K562 (cell line): Measurements from ENCODE around the gene CCDC102B.

Experiments used
- ARNT ChIP-seq, 2 experiments: fragments of 450-650 bp; IDR thresholded peaks; 2 replicates each; pipeline ENCODE4 v1.6.1; 2016; ENCODE audit warnings: mild to moderate bottlenecking in 1 of 2
- ATF6 ChIP-seq: sonication (generic); formaldehyde crosslinking; IDR thresholded peaks from 2 replicates; pipeline ENCODE4 v1.4.0; 2020; ENCODE audit warnings: mild to moderate bottlenecking, missing genetic modification reagents
- CHD1 ChIP-seq: fragments of 200-600 bp; sonication (generic); IDR thresholded peaks from one replicate; pipeline ENCODE4 v1.6.1; 2012; ENCODE audit warnings: mild to moderate bottlenecking, moderate library complexity, low read length, inconsistent platforms
- CTCF ChIP-seq, 3 experiments: IDR thresholded peaks in 2 of 3; conservative IDR thresholded peaks in 1 of 3; 2 replicates each; pipeline ENCODE4 v1.5.1; 2011 to 2012; ENCODE audit warnings: low read length in 3 of 3, mild to moderate bottlenecking in 3 of 3, control low read depth in 2 of 3, improper control_type of control experiment in 1 of 3, inconsistent platforms in 1 of 3, low read depth in 1 of 3, mixed read lengths in 1 of 3, moderate library complexity in 1 of 3; ENCODE audit not compliant: insufficient read depth in 2 of 3
- EHMT2 ChIP-seq: fragments of 450-650 bp; IDR thresholded peaks from 2 replicates; pipeline ENCODE4 v1.6.1; 2018; ENCODE audit warnings: antibody characterized with exemption
- ELF1 ChIP-seq: fragments of 200-800 bp; sonication (Bioruptor generic); IDR thresholded peaks from 2 replicates; pipeline ENCODE4 v1.6.1; 2016; ENCODE audit warnings: missing genetic modification characterization, missing compliant biosample characterization
- IRF9 ChIP-seq: fragments of 450-650 bp; IDR thresholded peaks from 2 replicates; pipeline ENCODE4 v1.6.1; 2016; ENCODE audit warnings: missing biosample characterization, missing genetic modification characterization
- JUNB ChIP-seq: fragments of 450-650 bp; formaldehyde crosslinking; conservative IDR thresholded peaks from 2 replicates; pipeline ENCODE4 v1.4.0; 2020; ENCODE audit warnings: mild to moderate bottlenecking
- KLF1 ChIP-seq: fragments of 450-650 bp; IDR thresholded peaks from 2 replicates; pipeline ENCODE4 v1.6.1; 2016; ENCODE audit warnings: missing genetic modification characterization, missing compliant biosample characterization
- SP1 ChIP-seq: sonication (generic); formaldehyde crosslinking; IDR thresholded peaks from 2 replicates; pipeline ENCODE4 v1.8.1; 2022; ENCODE audit warnings: mild to moderate bottlenecking, missing genetic modification reagents
- ZC3H4 ChIP-seq: sonication (generic); formaldehyde crosslinking; IDR thresholded peaks from 2 replicates; pipeline ENCODE4 v1.9.0; 2021; ENCODE audit warnings: missing genetic modification reagents, borderline replicate concordance
- ZNF280A ChIP-seq: fragments of 450-650 bp; IDR thresholded peaks from 2 replicates; pipeline ENCODE4 v1.6.1; 2018; ENCODE audit warnings: mild to moderate bottlenecking, low read depth; ENCODE audit not compliant: partially characterized antibody

GRCh38 chr18:68915061-68915460 is 117.2 kb downstream of the CCDC102B start:
- no peak for TF ChIP-seq KLF1
- TF ChIP-seq ARNT (IDR thresholded peaks at IDR 0.05): no peak
- no peak for TF ChIP-seq CTCF (IDR thresholded peaks at IDR 0.05 in 2 of 3, conservative IDR thresholded peaks at IDR 0.05 in 1 of 3; ENCODE audit: insufficient read depth in 2 of 3, low read depth in 1 of 3, low read length in 3 of 3)
- TF ChIP-seq EHMT2: no peak
- TF ChIP-seq ZC3H4 (CRISPR knock-in tag): no peak
- TF ChIP-seq IRF9 (tag): no peak
- TF ChIP-seq CHD1: no peak
- no peak for TF ChIP-seq ELF1 (tag)
- no peak for TF ChIP-seq SP1 (CRISPR knock-in tag)
- no peak for TF ChIP-seq ZNF280A
- no peak for TF ChIP-seq JUNB (CRISPR knock-in tag)
- TF ChIP-seq ATF6: no peak
